ENCODE measurements around the gene MBD3L2B.

DNA sequence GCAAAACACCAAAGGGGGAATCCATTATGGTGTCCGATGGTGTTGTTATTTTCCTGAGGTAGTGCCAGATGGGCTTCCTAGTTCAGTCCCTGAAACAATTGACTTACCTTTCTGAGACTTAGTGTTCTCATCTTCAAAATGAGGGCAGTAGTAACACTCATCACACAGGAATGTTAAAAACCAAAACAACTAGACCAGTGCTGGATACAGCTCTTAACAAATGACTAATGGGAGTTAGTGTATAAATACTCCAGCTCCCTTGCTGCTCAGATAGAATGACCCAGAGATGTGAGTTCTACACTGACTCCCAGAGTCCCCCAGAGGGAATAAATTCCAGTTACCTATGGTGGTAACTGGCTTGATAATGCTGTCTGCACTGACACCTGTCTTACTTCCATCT lies 49.9 kb downstream of the MBD3L2B start:
- no peak for TF ChIP-seq ZFP3 (CRISPR knock-in tag; IDR thresholded peaks at IDR 0.05)
- TF ChIP-seq ZNF8 (CRISPR knock-in tag; IDR thresholded peaks at IDR 0.05) = no peak
- no peak for TF ChIP-seq BACH2 (CRISPR knock-in tag; IDR thresholded peaks at IDR 0.05; ENCODE audit: borderline replicate concordance)
- no peak for TF ChIP-seq TCF4 (CRISPR knock-in tag; IDR thresholded peaks at IDR 0.05; ENCODE audit: borderline replicate concordance)
- no peak for TF ChIP-seq ARNTL (CRISPR knock-in tag; IDR thresholded peaks at IDR 0.05; ENCODE audit: borderline replicate concordance, low read depth)
- TF ChIP-seq GLIS3 (CRISPR knock-in tag; IDR thresholded peaks at IDR 0.05) = no peak

All from SK-N-SH treated with all-trans-retinoic acid at 6 μM for 48 hours (cell line).